Osteocyte (in vitro differentiated cells): Measurements from ENCODE around the gene ABCD2. TPM values are rescaled to one million over a fixed set of nuclear protein-coding genes. Genes with fewer than 3 reads are reported as not detected.
"Not testable (repeated sequence)": the region's sequence is repeated elsewhere in the genome, so short reads cannot be mapped to it uniquely, and the experiment has no call there.

Experiments used
- DNase-seq: peaks from one replicate; pipeline ENCODE4 v3.0.0; 2021; ENCODE audit warnings: mixed read lengths; ENCODE audit not compliant: unreplicated experiment; ENCODE audit errors: extremely low spot score
- H3K27ac Mint-ChIP-seq: one replicate; pipeline ENCODE4 v1.8.0; 2021; ENCODE audit warnings: mild to moderate bottlenecking, mixed read lengths; ENCODE audit not compliant: unreplicated experiment
- H3K27me3 Mint-ChIP-seq: one replicate; pipeline ENCODE4 v1.8.0; 2021; ENCODE audit warnings: mixed read lengths; ENCODE audit not compliant: unreplicated experiment
- H3K36me3 Mint-ChIP-seq: one replicate; pipeline ENCODE4 v1.8.0; 2021; ENCODE audit warnings: mixed read lengths; ENCODE audit not compliant: unreplicated experiment
- H3K4me1 Mint-ChIP-seq: one replicate; pipeline ENCODE4 v1.8.0; 2021; ENCODE audit warnings: mixed read lengths; ENCODE audit not compliant: unreplicated experiment
- H3K4me3 Mint-ChIP-seq: one replicate; pipeline ENCODE4 v1.8.0; 2021; ENCODE audit warnings: mild to moderate bottlenecking, moderate library complexity, mixed read lengths; ENCODE audit not compliant: unreplicated experiment
- H3K9me3 Mint-ChIP-seq: one replicate; pipeline ENCODE4 v1.8.0; 2021; ENCODE audit warnings: mixed read lengths; ENCODE audit not compliant: unreplicated experiment
- CTCF ChIP-seq: fragments of 200-600 bp; sonication (generic); IDR thresholded peaks from 2 replicates; pipeline ENCODE4 v1.5.0; 2021; ENCODE audit warnings: antibody characterized with exemption, mild to moderate bottlenecking, moderate library complexity
- total RNA-seq: library from RNA; stranded (reverse); gene quantifications from 2 replicates; pipeline ENCODE4 v1.2.1, GENCODE V29; 2021

The ABCD2 gene
- total RNA-seq, 1 donor from 2014 or later: not detected

- no peaks in the 10 kb centered on the region for H3K36me3 Mint-ChIP-seq
- H3K4me1 Mint-ChIP-seq: peaks cover 2% of the 10 kb centered on the region
- H3K4me3 Mint-ChIP-seq: no peak overlapping the region
- H3K9me3 Mint-ChIP-seq: no peaks in the 10 kb centered on the region
- H3K27ac Mint-ChIP-seq: no peak overlapping the region
- H3K27me3 Mint-ChIP-seq: peaks cover 2% of the 10 kb centered on the region
- DNase-seq: no peak
- TF ChIP-seq CTCF: no peak
Observed at GRCh38 chr12:39626033-39626814, 6.6 kb upstream of the ABCD2 start.

GRCh38 chr12:39623919-39624318 is 4.3 kb upstream of the ABCD2 start:
- TF ChIP-seq CTCF: no peak
- H3K27ac Mint-ChIP-seq: no peak overlapping the region
- no peak overlapping the region for H3K4me3 Mint-ChIP-seq
- no peaks in the 10 kb centered on the region for H3K9me3 Mint-ChIP-seq
- no peak for DNase-seq
- no peaks in the 10 kb centered on the region for H3K36me3 Mint-ChIP-seq
- peaks cover 2% of the 10 kb centered on the region for H3K27me3 Mint-ChIP-seq
- peaks cover 7% of the 10 kb centered on the region for H3K4me1 Mint-ChIP-seq

GRCh38 chr12:39623160-39623559 is 3.6 kb upstream of the ABCD2 start:
- H3K27ac Mint-ChIP-seq, H3K9me3 Mint-ChIP-seq, H3K4me1 Mint-ChIP-seq, DNase-seq, H3K36me3 Mint-ChIP-seq, H3K4me3 Mint-ChIP-seq, H3K27me3 Mint-ChIP-seq: not testable (repeated sequence)

- H3K27me3 Mint-ChIP-seq: peaks cover 5% of the 10 kb centered on the region
- DNase-seq: no peak
- H3K36me3 Mint-ChIP-seq: no peaks in the 10 kb centered on the region
- H3K4me1 Mint-ChIP-seq: peaks cover 7% of the 10 kb centered on the region
- TF ChIP-seq CTCF: no peak
- H3K4me3 Mint-ChIP-seq: no peak overlapping the region
- H3K9me3 Mint-ChIP-seq: no peaks in the 10 kb centered on the region
- no peak overlapping the region for H3K27ac Mint-ChIP-seq
Observed at GRCh38 chr12:39622306-39622705, 2.7 kb upstream of the ABCD2 start.

- no peaks in the 10 kb centered on the region for H3K9me3 Mint-ChIP-seq
- DNase-seq: no peak
- H3K27me3 Mint-ChIP-seq: peaks cover 5% of the 10 kb centered on the region
- peaks cover 7% of the 10 kb centered on the region for H3K4me1 Mint-ChIP-seq
- H3K27ac Mint-ChIP-seq: no peak overlapping the region
- no peak for TF ChIP-seq CTCF
- H3K4me3 Mint-ChIP-seq: no peak overlapping the region
- H3K36me3 Mint-ChIP-seq: no peaks in the 10 kb centered on the region
Observed at GRCh38 chr12:39621670-39622069, 2.1 kb upstream of the ABCD2 start.
